Fibroblast of lung (primary cell): ENCODE results near the gene KRTAP5-2. TPM values are rescaled to one million over a fixed set of nuclear protein-coding genes. Genes with fewer than 3 reads are reported as not detected.
"Not testable (repeated sequence)": the region's sequence is repeated elsewhere in the genome, so short reads cannot be mapped to it uniquely, and the experiment has no call there.

ENCODE experiments used
- DNase-seq, 2 donors: peaks; one replicate each; pipeline versions ENCODE4 v3.0.0 to v3.0.0-alpha.2; 2010; ENCODE audit warnings: low read depth in 2 of 2
- H2AFZ ChIP-seq: 2 replicates; pipeline ENCODE4 v1.5.1; 2012; ENCODE audit warnings: low read length, control low read depth, inconsistent platforms
- H3K27ac ChIP-seq: 2 replicates; pipeline ENCODE4 v1.5.1; 2011; ENCODE audit warnings: low read length, control low read depth; ENCODE audit not compliant: insufficient read depth
- H3K27me3 ChIP-seq: 2 replicates; pipeline ENCODE4 v1.5.1; 2011; ENCODE audit warnings: mild to moderate bottlenecking, low read length; ENCODE audit not compliant: control insufficient read depth, insufficient read depth
- H3K36me3 ChIP-seq: 2 replicates; pipeline ENCODE4 v1.5.1; 2011; ENCODE audit warnings: low read length; ENCODE audit not compliant: control insufficient read depth, insufficient read depth
- H3K4me1 ChIP-seq: 2 replicates; pipeline ENCODE4 v1.5.1; 2011; ENCODE audit warnings: low read length; ENCODE audit not compliant: control insufficient read depth, insufficient read depth; ENCODE audit errors: extremely low read depth
- H3K4me2 ChIP-seq: 2 replicates; pipeline ENCODE4 v1.5.1; 2011; ENCODE audit warnings: low read length, control low read depth; ENCODE audit not compliant: insufficient read depth; ENCODE audit errors: extremely low read depth
- H3K4me3 ChIP-seq, 4 experiments: fragments of 200-600 bp in 1 of 4; sonication (generic) in 1 of 4; replicated peaks in 1 of 4; 2 replicates each; pipeline ENCODE4 v1.5.1; 2011 to 2016; ENCODE audit warnings: low read length in 4 of 4, low read depth in 3 of 4, mild to moderate bottlenecking in 3 of 4, control low read depth in 2 of 4, inconsistent platforms in 1 of 4, mixed read lengths in 1 of 4; ENCODE audit not compliant: insufficient read depth in 1 of 4; ENCODE audit errors: control extremely low read depth in 1 of 4
- H3K79me2 ChIP-seq: 2 replicates; pipeline ENCODE4 v1.5.1; 2012; ENCODE audit warnings: mild to moderate bottlenecking, low read length, inconsistent platforms; ENCODE audit not compliant: control insufficient read depth, insufficient read depth
- H3K9ac ChIP-seq: 2 replicates; pipeline ENCODE4 v1.5.1; 2011; ENCODE audit warnings: mild to moderate bottlenecking, low read length, control low read depth; ENCODE audit not compliant: insufficient read depth
- H3K9me3 ChIP-seq: 2 replicates; pipeline ENCODE4 v1.5.1; 2012; ENCODE audit warnings: low read depth, low read length; ENCODE audit not compliant: control insufficient read depth, insufficient read depth
- H4K20me1 ChIP-seq: 2 replicates; pipeline ENCODE4 v1.5.1; 2011; ENCODE audit warnings: low read length; ENCODE audit not compliant: control insufficient read depth, insufficient read depth; ENCODE audit errors: extremely low read depth
- EZH2 ChIP-seq: IDR thresholded peaks from 2 replicates; pipeline ENCODE4 v1.5.1; 2012; ENCODE audit warnings: low read length, control low read depth, mild to moderate bottlenecking; ENCODE audit errors: missing control alignments
- polyA plus RNA-seq, 2 donors: library from polyadenylated mRNA; depleted of rRNA in 1 of 2; stranded (reverse) in 1 of 2; unstranded in 1 of 2; fragments of >200 nt; gene quantifications; 2 replicates each; pipeline ENCODE4 v1.2.1, GENCODE V29; 2011 to 2012; ENCODE audit warnings: missing spikeins in 1 of 2
- total RNA-seq: library from RNA; depleted of rRNA; stranded (reverse); fragments of >200 nt; gene quantifications from 2 replicates; pipeline ENCODE4 v1.2.1, GENCODE V29; 2014
- TF ChIP-seq, protein P1 (sequence below), 2 donors: IDR thresholded peaks in 1 of 2; conservative IDR thresholded peaks in 1 of 2; 1 replicate in 1 of 2; 2 replicates in 1 of 2; pipeline ENCODE4 v1.5.1; 2011 to 2012; ENCODE audit warnings: low read length in 2 of 2, control low read depth in 1 of 2, inconsistent platforms in 1 of 2, low read depth in 1 of 2, mild to moderate bottlenecking in 1 of 2

The KRTAP5-2 gene
- total and polyA plus RNA-seq, 2 donors (not counting 1 experiment from before 2014, with no cell fraction given): not detected

DNA sequence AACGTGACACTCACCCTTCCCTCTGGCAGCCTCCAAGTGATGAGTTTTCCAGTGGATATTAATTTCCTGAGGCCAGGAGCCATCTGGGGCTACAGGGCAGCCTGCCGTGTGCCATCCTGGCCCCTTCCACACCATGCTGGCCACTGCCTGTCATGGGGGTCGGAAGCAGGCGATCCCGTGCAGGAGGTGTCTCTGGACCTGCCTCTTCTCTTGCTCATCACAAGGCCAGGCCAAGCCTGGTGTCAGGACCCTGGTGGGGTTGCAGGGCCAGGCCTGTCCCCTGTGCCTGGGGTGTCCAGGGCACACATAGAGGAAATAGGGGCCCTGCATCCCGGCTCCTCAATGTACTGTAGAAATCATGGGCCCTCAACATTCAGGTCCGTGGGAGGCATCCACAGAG, 6.6 kb upstream of the KRTAP5-2 start:
- H3K27ac ChIP-seq: no peak overlapping the region
- no peaks in the 10 kb centered on the region for H3K36me3 ChIP-seq
- no peaks in the 10 kb centered on the region for H3K27me3 ChIP-seq
- no peak overlapping the region for H3K4me2 ChIP-seq
- no peak overlapping the region for H2AFZ ChIP-seq
- TF ChIP-seq, protein P1, sequence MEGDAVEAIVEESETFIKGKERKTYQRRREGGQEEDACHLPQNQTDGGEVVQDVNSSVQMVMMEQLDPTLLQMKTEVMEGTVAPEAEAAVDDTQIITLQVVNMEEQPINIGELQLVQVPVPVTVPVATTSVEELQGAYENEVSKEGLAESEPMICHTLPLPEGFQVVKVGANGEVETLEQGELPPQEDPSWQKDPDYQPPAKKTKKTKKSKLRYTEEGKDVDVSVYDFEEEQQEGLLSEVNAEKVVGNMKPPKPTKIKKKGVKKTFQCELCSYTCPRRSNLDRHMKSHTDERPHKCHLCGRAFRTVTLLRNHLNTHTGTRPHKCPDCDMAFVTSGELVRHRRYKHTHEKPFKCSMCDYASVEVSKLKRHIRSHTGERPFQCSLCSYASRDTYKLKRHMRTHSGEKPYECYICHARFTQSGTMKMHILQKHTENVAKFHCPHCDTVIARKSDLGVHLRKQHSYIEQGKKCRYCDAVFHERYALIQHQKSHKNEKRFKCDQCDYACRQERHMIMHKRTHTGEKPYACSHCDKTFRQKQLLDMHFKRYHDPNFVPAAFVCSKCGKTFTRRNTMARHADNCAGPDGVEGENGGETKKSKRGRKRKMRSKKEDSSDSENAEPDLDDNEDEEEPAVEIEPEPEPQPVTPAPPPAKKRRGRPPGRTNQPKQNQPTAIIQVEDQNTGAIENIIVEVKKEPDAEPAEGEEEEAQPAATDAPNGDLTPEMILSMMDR (conservative IDR thresholded peaks at IDR 0.05 in 1 of 2, IDR thresholded peaks at IDR 0.05 in 1 of 2; ENCODE audit: low read depth in 1 of 2, low read length in 2 of 2): no peak
- TF ChIP-seq EZH2: no peak
- H4K20me1 ChIP-seq: no peaks in the 10 kb centered on the region
- H3K9me3 ChIP-seq: no peaks in the 10 kb centered on the region
- no peak overlapping the region for H3K4me3 ChIP-seq
- no peaks in the 10 kb centered on the region for H3K79me2 ChIP-seq
- no peaks in the 10 kb centered on the region for H3K4me1 ChIP-seq
- DNase-seq: no peak
- no peak overlapping the region for H3K9ac ChIP-seq

DNA sequence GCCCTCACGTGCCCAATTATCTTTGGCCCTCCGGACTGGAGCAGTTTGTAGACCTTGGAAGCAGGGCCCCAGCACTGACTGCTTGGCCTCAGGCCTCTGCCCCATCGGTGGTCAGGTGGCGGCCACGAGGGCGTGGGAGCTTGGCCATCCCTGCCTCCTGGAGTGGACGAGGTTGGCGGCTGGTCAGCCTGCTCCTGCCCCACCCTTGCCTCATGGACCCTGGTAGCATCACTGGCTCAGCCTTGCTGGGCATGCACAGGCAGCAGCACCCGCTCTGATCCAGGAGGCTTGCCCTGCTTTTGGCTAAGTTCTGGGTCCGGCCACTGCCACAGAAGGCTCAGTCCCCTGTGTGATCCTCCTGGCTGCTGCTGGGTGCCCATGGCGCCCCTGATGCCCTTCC, 6.1 kb upstream of the KRTAP5-2 start:
- Histone ChIP-seq H3K36me3 (no peaks in the 10 kb centered on the region), H3K27ac (no peak overlapping the region), H3K9me3 (no peaks in the 10 kb centered on the region), H2AFZ (no peak overlapping the region), H3K4me1 (no peaks in the 10 kb centered on the region), H3K4me2 (no peak overlapping the region), H3K9ac (no peak overlapping the region), H3K27me3 (no peaks in the 10 kb centered on the region), H3K4me3 (no peak overlapping the region), H3K79me2 (no peaks in the 10 kb centered on the region), H4K20me1 (no peaks in the 10 kb centered on the region)
- no peak for DNase-seq
- TF ChIP-seq, protein P1 (conservative IDR thresholded peaks at IDR 0.05 in 1 of 2, IDR thresholded peaks at IDR 0.05 in 1 of 2; ENCODE audit: low read depth in 1 of 2, low read length in 2 of 2): no peak
- no peak for TF ChIP-seq EZH2

GRCh38 chr11:1603629-1604028, 5.5 kb upstream of the KRTAP5-2 start:
- H3K4me3 ChIP-seq: no peak overlapping the region
- no peak for DNase-seq
- H3K27ac ChIP-seq: no peak overlapping the region
- H3K4me2 ChIP-seq: no peak overlapping the region
- H3K36me3 ChIP-seq: no peaks in the 10 kb centered on the region
- H3K27me3 ChIP-seq: no peaks in the 10 kb centered on the region
- no peaks in the 10 kb centered on the region for H3K9me3 ChIP-seq
- no peaks in the 10 kb centered on the region for H3K4me1 ChIP-seq
- no peak overlapping the region for H2AFZ ChIP-seq
- H4K20me1 ChIP-seq: no peaks in the 10 kb centered on the region
- TF ChIP-seq EZH2: no peak
- TF ChIP-seq, protein P1 (conservative IDR thresholded peaks at IDR 0.05 in 1 of 2, IDR thresholded peaks at IDR 0.05 in 1 of 2; ENCODE audit: low read depth in 1 of 2, low read length in 2 of 2): no peak
- H3K9ac ChIP-seq: no peak overlapping the region
- no peaks in the 10 kb centered on the region for H3K79me2 ChIP-seq

DNA sequence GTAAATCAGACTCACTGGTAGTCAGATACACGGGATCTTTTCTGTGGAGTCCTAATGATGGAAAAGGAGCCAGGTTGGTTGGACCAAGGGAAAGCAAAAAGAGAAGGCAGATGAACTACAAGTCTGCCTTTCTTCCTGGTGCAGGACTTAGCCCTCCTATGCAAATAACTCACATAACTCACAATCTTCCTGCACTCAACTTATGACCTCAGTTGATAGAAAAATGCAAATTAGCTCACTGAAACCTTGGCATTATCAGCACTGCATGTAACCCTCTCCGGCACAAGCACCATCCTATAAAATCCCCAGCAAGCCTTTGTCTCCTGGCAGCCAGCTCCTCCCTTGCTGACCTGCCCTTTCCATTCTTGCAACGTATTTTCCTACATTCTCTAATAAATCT, 3.6 kb upstream of the KRTAP5-2 start:
- H3K27ac ChIP-seq, H2AFZ ChIP-seq, H3K4me1 ChIP-seq, H4K20me1 ChIP-seq, DNase-seq, H3K36me3 ChIP-seq, H3K79me2 ChIP-seq, H3K9ac ChIP-seq, H3K27me3 ChIP-seq, H3K4me2 ChIP-seq, H3K9me3 ChIP-seq, H3K4me3 ChIP-seq: not testable (repeated sequence)
